Measurements from ENCODE around the gene UBE2S. TPM values are rescaled to one million over a fixed set of nuclear protein-coding genes. Genes with fewer than 3 reads are reported as not detected.

Gene UBE2S
- total RNA-seq, 1 donor from 2014 or later = 22.3 TPM

- no peak overlapping the region for H3K4me3 ChIP-seq
- intact Hi-C loops (cut with DNase I) = no loop called here
- no peaks in the 10 kb centered on the region for H3K9me3 ChIP-seq
- H3K4me1 ChIP-seq = peaks cover 20% of the 10 kb centered on the region
- no peak for DNase-seq (ENCODE audit: extremely low spot score in 2 of 2)
- no peaks in the 10 kb centered on the region for H3K36me3 ChIP-seq
- H3K27ac ChIP-seq = no peak overlapping the region
- no peak for TF ChIP-seq POLR2A (IDR thresholded peaks at IDR 0.05)
- no peak for TF ChIP-seq POLR2AphosphoS5 (IDR thresholded peaks at IDR 0.05; ENCODE audit: insufficient read depth in 1 of 2, low read depth in 1 of 2)
- TF ChIP-seq CTCF (IDR thresholded peaks at IDR 0.05) = no peak
- peaks cover 17% of the 10 kb centered on the region for H3K27me3 ChIP-seq
These were observed 29.8 kb upstream of the UBE2S start for GRCh38 chr19:55437410-55437809.

GRCh38 chr19:55436847-55437246 lies 29.3 kb upstream of the UBE2S start:
- TF ChIP-seq POLR2A (IDR thresholded peaks at IDR 0.05) (no peak), POLR2AphosphoS5 (IDR thresholded peaks at IDR 0.05; ENCODE audit: insufficient read depth in 1 of 2, low read depth in 1 of 2) (no peak), CTCF (IDR thresholded peaks at IDR 0.05) (no peak)
- H3K4me3 ChIP-seq = no peak overlapping the region
- intact Hi-C loops (cut with DNase I) = no loop called here
- H3K36me3 ChIP-seq = no peaks in the 10 kb centered on the region
- H3K27me3 ChIP-seq = peaks cover 17% of the 10 kb centered on the region
- no peaks in the 10 kb centered on the region for H3K9me3 ChIP-seq
- DNase-seq (ENCODE audit: extremely low spot score in 2 of 2) = no peak
- H3K27ac ChIP-seq = no peak overlapping the region
- H3K4me1 ChIP-seq = peaks cover 15% of the 10 kb centered on the region

DNA sequence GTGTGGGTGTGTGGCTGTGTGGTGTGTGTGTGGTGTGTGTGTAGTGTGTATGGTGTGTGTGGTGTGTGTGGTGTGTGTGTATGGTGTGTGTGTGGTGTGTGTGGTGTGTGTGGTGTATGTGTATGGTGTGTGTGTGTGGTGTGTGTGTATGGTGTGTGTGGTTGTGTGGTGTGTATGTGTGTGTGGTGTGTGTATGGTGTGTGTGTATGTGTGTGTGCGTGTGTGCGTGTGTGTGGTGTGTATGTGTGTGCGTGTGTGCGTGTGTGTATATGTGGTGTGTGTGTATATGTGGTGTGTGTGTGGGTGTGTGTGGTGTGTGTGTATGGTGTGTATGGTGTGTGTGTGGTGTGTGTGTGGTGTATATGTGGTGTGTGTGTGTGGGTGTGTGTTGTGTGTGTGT lies 27.4 kb upstream of the UBE2S start:
- no peak overlapping the region for H3K4me3 ChIP-seq
- H3K36me3 ChIP-seq = no peaks in the 10 kb centered on the region
- DNase-seq (ENCODE audit: extremely low spot score in 2 of 2) = no peak
- no peak for TF ChIP-seq CTCF (IDR thresholded peaks at IDR 0.05)
- TF ChIP-seq POLR2A (IDR thresholded peaks at IDR 0.05) = no peak
- no peak for TF ChIP-seq POLR2AphosphoS5 (IDR thresholded peaks at IDR 0.05; ENCODE audit: insufficient read depth in 1 of 2, low read depth in 1 of 2)
- peaks cover under 1% of the 10 kb centered on the region for H3K4me1 ChIP-seq
- no peaks in the 10 kb centered on the region for H3K9me3 ChIP-seq
- peaks cover 5% of the 10 kb centered on the region for H3K27me3 ChIP-seq
- intact Hi-C loops (cut with DNase I) = no loop called here
- H3K27ac ChIP-seq = no peak overlapping the region

DNA sequence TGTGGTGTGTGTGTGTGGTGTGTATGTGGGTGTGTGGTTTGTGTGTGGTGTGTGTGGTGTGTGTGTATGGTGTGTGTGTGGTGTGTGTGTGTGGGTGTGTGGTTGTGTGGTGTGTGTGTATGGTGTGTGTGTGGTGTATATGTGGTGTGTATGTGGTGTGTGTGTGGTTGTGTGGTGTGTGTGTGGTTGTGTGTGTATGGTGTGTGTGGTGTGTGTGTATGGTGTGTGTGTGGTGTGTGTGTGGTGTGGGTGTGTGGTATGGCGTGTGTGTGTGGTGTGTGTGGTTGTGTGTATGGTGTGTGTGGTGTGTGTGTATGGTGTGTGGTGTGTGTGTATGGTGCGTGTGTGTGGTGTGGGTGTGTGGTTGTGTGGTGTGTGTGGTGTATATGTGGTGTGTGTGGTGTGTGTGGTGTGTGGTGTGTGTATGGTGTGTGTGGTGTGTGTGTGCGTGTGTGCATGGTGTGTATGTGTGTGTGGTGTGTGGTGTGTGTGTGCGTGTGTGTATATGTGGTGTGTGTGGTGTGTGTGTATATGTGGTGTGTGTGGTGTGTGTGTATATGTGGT lies 26.9 kb upstream of the UBE2S start:
- Histone ChIP-seq H3K9me3 (no peaks in the 10 kb centered on the region), H3K4me1 (no peaks in the 10 kb centered on the region), H3K4me3 (no peak overlapping the region), H3K27me3 (peaks cover 3% of the 10 kb centered on the region), H3K27ac (no peak overlapping the region), H3K36me3 (no peaks in the 10 kb centered on the region)
- intact Hi-C loops (cut with DNase I) = no loop called here
- TF ChIP-seq CTCF (IDR thresholded peaks at IDR 0.05) (no peak), POLR2AphosphoS5 (IDR thresholded peaks at IDR 0.05; ENCODE audit: insufficient read depth in 1 of 2, low read depth in 1 of 2) (no peak), POLR2A (IDR thresholded peaks at IDR 0.05) (no peak)
- no peak for DNase-seq (ENCODE audit: extremely low spot score in 2 of 2)

GRCh38 chr19:55433292-55433691 lies 25.7 kb upstream of the UBE2S start:
- Histone ChIP-seq H3K27ac (no peak overlapping the region), H3K4me3 (no peak overlapping the region), H3K27me3 (peaks cover 6% of the 10 kb centered on the region), H3K36me3 (no peaks in the 10 kb centered on the region), H3K9me3 (no peaks in the 10 kb centered on the region), H3K4me1 (no peaks in the 10 kb centered on the region)
- no peak for DNase-seq (ENCODE audit: extremely low spot score in 2 of 2)
- TF ChIP-seq CTCF (IDR thresholded peaks at IDR 0.05) (no peak), POLR2A (IDR thresholded peaks at IDR 0.05) (no peak)
- intact Hi-C loops (cut with DNase I) = no loop called here
